DND-41 (cell line): ENCODE results near the gene JUNB.

ENCODE experiments used
- CTCF ChIP-seq: IDR thresholded peaks from 2 replicates; pipeline ENCODE4 v1.5.1; 2012; ENCODE audit warnings: borderline replicate concordance, low read length, moderate library complexity, mild to moderate bottlenecking; ENCODE audit not compliant: poor library complexity, severe bottlenecking; ENCODE audit errors: extremely low read depth
- EZH2 ChIP-seq: IDR thresholded peaks from 3 replicates; pipeline ENCODE4 v1.6.1; 2012; ENCODE audit warnings: borderline replicate concordance, low read depth, mild to moderate bottlenecking, moderate library complexity, low read length, inconsistent platforms; ENCODE audit not compliant: severe bottlenecking

- peak; percentile 73 for TF ChIP-seq CTCF
- no peak for TF ChIP-seq EZH2
Measured at GRCh38 chr19:12838182-12838885, 47.0 kb downstream of the JUNB start, which contains the start of gene MAST1.
